ENCODE results near the gene WDR46. TPM values are rescaled to one million over a fixed set of nuclear protein-coding genes. Genes with fewer than 3 reads are reported as not detected.

Gene WDR46
- total and polyA plus RNA-seq, 2 of the 8 experiments (the other 6 are each of a cell fraction or from before 2014, with no cell fraction given) = 69.7 to 91.0 TPM

- CTCF ChIA-PET (ENCODE audit: partially characterized antibody) = interaction anchor here (0.6 to 7.2 kb wide), 2 partner anchors 14 to 52 kb away, joined by 4 to 81 read pairs; partner anchors contain the start of gene B3GALT4
- no peak for FAIRE-seq
Observed at GRCh38 chr6:33292996-33293682, 4.1 kb upstream of the WDR46 start.

More at GRCh38 chr6:33292996-33293682, 4.1 kb upstream of the WDR46 start:
- Histone ChIP-seq H3K14ac (ENCODE audit: insufficient read length) (no peak overlapping the region), H2BK120ac (replicated peaks; ENCODE audit: low read depth, low read length) (no peak overlapping the region), H3K18ac (ENCODE audit: extremely low read depth, low read length) (no peak overlapping the region), H2BK12ac (ENCODE audit: low read depth, low read length) (no peak overlapping the region), H2AK5ac (ENCODE audit: low read depth, low read length) (no peak overlapping the region), H2AFZ (ENCODE audit: low read length) (no peak overlapping the region), H4K8ac (ENCODE audit: extremely low read depth, insufficient read depth, low read length) (no peak overlapping the region; the same call in 1 of the 2 replicates), H3K79me1 (ENCODE audit: low read depth, low read length) (peaks cover 10% of the 10 kb centered on the region; the same call in 1 of the 2 replicates), H3K23ac (ENCODE audit: insufficient read length) (no peak overlapping the region), H3K4me3 (ENCODE audit: extremely low read depth in 1 of 4, insufficient read depth in 2 of 4, low read depth in 3 of 4, low read length in 4 of 4) (no peak overlapping the region), H3K4ac (replicated peaks; ENCODE audit: insufficient read length, low read depth, low read length) (no peak overlapping the region), H2BK15ac (ENCODE audit: low read length) (no peak overlapping the region), H3K9me3 (ENCODE audit: insufficient read depth in 2 of 2, low read depth in 1 of 2, low read length in 1 of 2) (no peaks in the 10 kb centered on the region; a peak in 1 of 4 replicates), H3K23me2 (ENCODE audit: low read depth, low read length) (peaks cover 13% of the 10 kb centered on the region; the same call in 1 of the 2 replicates), H3K56ac (replicated peaks; ENCODE audit: insufficient read length, low read depth, low read length) (no peak overlapping the region), H3K27me3 (replicated peaks in 1 of 4; ENCODE audit: control insufficient read depth in 3 of 4, extremely low read depth in 1 of 4, insufficient read depth in 3 of 4, low read length in 3 of 4) (no peaks in the 10 kb centered on the region), H4K20me1 (replicated peaks in 1 of 2; ENCODE audit: control insufficient read depth in 1 of 2, insufficient read depth in 2 of 2, low read length in 2 of 2) (peaks cover 0 to 3% of the 10 kb centered on the region in 2 experiments), H3K9ac (replicated peaks in 1 of 4; ENCODE audit: extremely low read depth in 1 of 4, low read depth in 3 of 4, low read length in 3 of 4) (no peak overlapping the region), H2BK5ac (ENCODE audit: low read depth, low read length) (no peak overlapping the region), H3K79me2 (ENCODE audit: control insufficient read depth in 1 of 2, insufficient read depth in 2 of 2, low read length in 2 of 2) (peaks cover 4 to 32% of the 10 kb centered on the region in 2 experiments; a peak in 3 of 4 replicates), H4K91ac (replicated peaks; ENCODE audit: insufficient read length, low read length) (no peak overlapping the region), H2BK20ac (ENCODE audit: low read length) (no peak overlapping the region), H4K5ac (ENCODE audit: insufficient read length, low read depth, low read length) (no peak overlapping the region), H3K4me2 (ENCODE audit: insufficient read depth in 1 of 2, low read depth in 2 of 2, low read length in 2 of 2) (no peak overlapping the region), H3K36me3 (ENCODE audit: control insufficient read depth in 2 of 4, insufficient read depth in 4 of 4, low read length in 3 of 4) (peaks cover 12 to 22% (median 17%) of the 10 kb centered on the region in 4 experiments; a peak in 7 of 8 replicates), H3K4me1 (replicated peaks in 1 of 4; ENCODE audit: control insufficient read depth in 3 of 4, insufficient read depth in 4 of 4, low read length in 3 of 4) (peaks cover 0 to 13% (median 8%) of the 10 kb centered on the region in 4 experiments; a peak in 6 of 7 replicates), H3K27ac (ENCODE audit: low read depth, low read length) (no peak overlapping the region)
- 94% methylated on average over 16 of the region's 16 CpGs; no CpG with 5 or more reads in 1 of the 2 experiments for WGBS, 2 experiments (ENCODE audit: extremely low coverage in 1 of 2, insufficient coverage in 1 of 2, insufficient read length in 1 of 2, insufficient replicate concordance in 2 of 2, low coverage in 1 of 2, low lambda C conversion rate in 2 of 2, missing lambda C conversion rate in 1 of 2)
- POLR2A ChIA-PET (ENCODE audit: partially characterized antibody) = interaction anchor here (1.0 to 16.7 kb wide), 4 partner anchors 14 to 103 kb away, joined by 3 to 337 read pairs (median 48); partner anchors contain the start of genes B3GALT4, RPS18 and VPS52
- no peak for DNase-seq (ENCODE audit: low read depth in 1 of 2, low spot score in 2 of 2)
- TF ChIP-seq KDM1A (IDR thresholded peaks at IDR 0.05; ENCODE audit: borderline replicate concordance, low read length) = no peak
- TF ChIP-seq POLR2AphosphoS5 (IDR thresholded peaks at IDR 0.05; ENCODE audit: low read depth, low read length) = no peak
- no peak for TF ChIP-seq CTBP2 (IDR thresholded peaks at IDR 0.05; ENCODE audit: borderline replicate concordance, insufficient read depth, insufficient read length, low read length)
- no peak for TF ChIP-seq JUN (IDR thresholded peaks at IDR 0.05; ENCODE audit: low read depth, low read length)
- no peak for TF ChIP-seq CHD1 (IDR thresholded peaks at IDR 0.05; ENCODE audit: low read depth, low read length)
- no peak for TF ChIP-seq E2F6 (IDR thresholded peaks at IDR 0.05)
- no peak for TF ChIP-seq SIN3A (conservative IDR thresholded peaks at IDR 0.05 in 1 of 2, IDR thresholded peaks at IDR 0.05 in 1 of 2; ENCODE audit: low read depth in 1 of 2, low read length in 2 of 2)
- TF ChIP-seq MAX (IDR thresholded peaks at IDR 0.05) = no peak
